Epithelial cell of esophagus (primary cell): ENCODE results near the gene SEMA7A.
"Not testable (repeated sequence)": the region's sequence is repeated elsewhere in the genome, so short reads cannot be mapped to it uniquely, and the experiment has no call there.

ENCODE experiments used
- DNase-seq: peaks from one replicate; pipeline ENCODE4 v3.0.0; 2010; ENCODE audit warnings: low read depth
- H3K4me3 ChIP-seq: 2 replicates; pipeline ENCODE4 v1.5.1; 2011; ENCODE audit warnings: mild to moderate bottlenecking, low read length, control low read depth
- CTCF ChIP-seq: IDR thresholded peaks from 2 replicates; pipeline ENCODE4 v1.5.1; 2011; ENCODE audit warnings: low read depth, mild to moderate bottlenecking, low read length, control low read depth, inconsistent platforms; ENCODE audit not compliant: insufficient read depth; ENCODE audit errors: missing control alignments

Gene SEMA7A

GRCh38 chr15:74367296-74367854, 66.4 kb downstream of the SEMA7A start, which contains the start of gene CYP11A1:
Gene CYP11A1 (minus strand): TSS chr15:74367646. CDS start chr15:74367585, 61 bp downstream.
- no peak within 1 kb of the TSS for H3K4me3 ChIP-seq
- DNase-seq, result no peak
- TF ChIP-seq CTCF, result no peak

GRCh38 chr15:74365598-74366445, 67.9 kb downstream of the SEMA7A start:
- TF ChIP-seq CTCF, result no peak
- peak overlapping the region; percentile 33 for H3K4me3 ChIP-seq
- no peak for DNase-seq

- no peak overlapping the region for H3K4me3 ChIP-seq
- no peak for DNase-seq
- no peak for TF ChIP-seq CTCF
Measured at GRCh38 chr15:74364936-74365597, 68.7 kb downstream of the SEMA7A start.

- no peak for DNase-seq
- no peak for TF ChIP-seq CTCF
Measured at GRCh38 chr15:74362482-74362881, 71.3 kb downstream of the SEMA7A start.

GRCh38 chr15:74360855-74361254, 72.9 kb downstream of the SEMA7A start:
- not testable (repeated sequence) for H3K4me3 ChIP-seq, DNase-seq

More at GRCh38 chr15:74362482-74362881, 71.3 kb downstream of the SEMA7A start:
- no peak overlapping the region for H3K4me3 ChIP-seq

- not testable (repeated sequence) for DNase-seq, H3K4me3 ChIP-seq
Measured at GRCh38 chr15:74359376-74359775, 74.4 kb downstream of the SEMA7A start.
